ENCODE results near the gene TUBA4A.

The TUBA4A gene

GRCh38 chr2:219286436-219287115 lies 32.9 kb upstream of the TUBA4A start:
- DNase-seq = no peak

- DNase-seq = peak; percentile 70
Observed at GRCh38 chr2:219285894-219286425, 32.2 kb upstream of the TUBA4A start.

GRCh38 chr2:219285373-219285735 lies 31.6 kb upstream of the TUBA4A start:
- no peak for DNase-seq

GRCh38 chr2:219284501-219285372 lies 31.0 kb upstream of the TUBA4A start:
- DNase-seq = no peak

GRCh38 chr2:219282943-219283581 lies 29.3 kb upstream of the TUBA4A start:
- no peak for DNase-seq

- no peak for DNase-seq
Observed at GRCh38 chr2:219282375-219282774, 28.7 kb upstream of the TUBA4A start.

- DNase-seq = no peak
Observed at GRCh38 chr2:219281588-219281987, 27.9 kb upstream of the TUBA4A start.

- DNase-seq = no peak
Observed at GRCh38 chr2:219280651-219281050, 26.9 kb upstream of the TUBA4A start.

GRCh38 chr2:219279916-219280516 lies 26.3 kb upstream of the TUBA4A start:
- DNase-seq = no peak

GRCh38 chr2:219279151-219279915 lies 25.6 kb upstream of the TUBA4A start, which contains the start of gene DNAJB2:
TSS of gene DNAJB2 (plus strand) at chr2:219279366. CDS start at chr2:219279834, 468 bp downstream.
- DNase-seq = peak; percentile 99

GRCh38 chr2:219278655-219279150 lies 25.0 kb upstream of the TUBA4A start:
- DNase-seq = peak; percentile 71

- DNase-seq = no peak
Observed at GRCh38 chr2:219277703-219278654, 24.3 kb upstream of the TUBA4A start.

GRCh38 chr2:219274361-219274921 lies 20.7 kb upstream of the TUBA4A start:
- peak; percentile 84 for DNase-seq

- no peak for DNase-seq
Observed at GRCh38 chr2:219273937-219274336, 20.2 kb upstream of the TUBA4A start.

GRCh38 chr2:219272995-219273394 lies 19.3 kb upstream of the TUBA4A start:
- DNase-seq = no peak

- DNase-seq = no peak
Observed at GRCh38 chr2:219272356-219272755, 18.6 kb upstream of the TUBA4A start.

- no peak for DNase-seq
Observed at GRCh38 chr2:219271021-219271420, 17.3 kb upstream of the TUBA4A start.

- no peak for DNase-seq
Observed at GRCh38 chr2:219270055-219270372, 16.3 kb upstream of the TUBA4A start.

- no peak for DNase-seq
Observed at GRCh38 chr2:219269362-219270054, 15.8 kb upstream of the TUBA4A start.

- DNase-seq = no peak
Observed at GRCh38 chr2:219268294-219268693, 14.6 kb upstream of the TUBA4A start.

Measured in 8988T (cell line).